RWPE2 (cell line): Measurements from ENCODE around the gene CHN2.

ENCODE experiments used
- ATAC-seq: fragments of 200-7000 bp; cut with Tn5 transposase; 3 replicates; pipeline ENCODE4 v1.9.1; 2021; ENCODE audit warnings: low read depth
- DNase-seq: peaks from one replicate; pipeline ENCODE4 v3.0.0-alpha.2; 2020; ENCODE audit warnings: low spot score
- H3K27ac ChIP-seq: fragments of 450-650 bp; 2 replicates; pipeline ENCODE4 v1.5.1; 2017; ENCODE audit warnings: mild to moderate bottlenecking; ENCODE audit not compliant: poor library complexity, severe bottlenecking
- H3K27me3 ChIP-seq: fragments of 250-450 bp; sonication (Bioruptor Pico); 2 replicates; pipeline ENCODE4 v1.5.1; 2021; ENCODE audit warnings: mild to moderate bottlenecking, moderate library complexity; ENCODE audit not compliant: insufficient read depth, poor library complexity, severe bottlenecking
- H3K36me3 ChIP-seq: fragments of 250-450 bp; sonication (Bioruptor Pico); 2 replicates; pipeline ENCODE4 v1.5.1; 2020; ENCODE audit warnings: low read depth, mild to moderate bottlenecking, moderate library complexity
- H3K4me1 ChIP-seq: fragments of 250-450 bp; sonication (Bioruptor Pico); 2 replicates; pipeline ENCODE4 v1.5.1; 2021; ENCODE audit warnings: mild to moderate bottlenecking, moderate library complexity; ENCODE audit not compliant: insufficient read depth, poor library complexity, severe bottlenecking
- H3K4me3 ChIP-seq: fragments of 250-450 bp; sonication (Bioruptor Pico); 2 replicates; pipeline ENCODE4 v1.5.1; 2021; ENCODE audit warnings: mild to moderate bottlenecking, moderate library complexity; ENCODE audit not compliant: severe bottlenecking
- H3K9me3 ChIP-seq: fragments of 250-450 bp; sonication (Bioruptor Pico); 2 replicates; pipeline ENCODE4 v1.5.1; 2021; ENCODE audit warnings: mild to moderate bottlenecking, moderate library complexity; ENCODE audit not compliant: severe bottlenecking
- CTCF ChIP-seq: fragments of 450-650 bp; IDR thresholded peaks from one replicate; pipeline ENCODE4 v1.5.1; 2017; ENCODE audit warnings: mild to moderate bottlenecking, moderate library complexity; ENCODE audit not compliant: poor library complexity, severe bottlenecking

CHN2 gene

GRCh38 chr7:29499932-29500331 is 305.4 kb downstream of the CHN2 start:
- ATAC-seq = no peak
- TF ChIP-seq CTCF = no peak
- H3K4me1 ChIP-seq = no peaks in the 10 kb centered on the region
- no peak overlapping the region for H3K4me3 ChIP-seq
- no peaks in the 10 kb centered on the region for H3K36me3 ChIP-seq
- DNase-seq = no peak
- H3K27me3 ChIP-seq = no peaks in the 10 kb centered on the region
- H3K27ac ChIP-seq = no peak overlapping the region
- H3K9me3 ChIP-seq = no peaks in the 10 kb centered on the region

- Histone ChIP-seq H3K4me1 (no peaks in the 10 kb centered on the region), H3K27me3 (no peaks in the 10 kb centered on the region), H3K36me3 (no peaks in the 10 kb centered on the region), H3K9me3 (no peaks in the 10 kb centered on the region), H3K4me3 (no peak overlapping the region), H3K27ac (no peak overlapping the region)
- no peak for DNase-seq
- no peak for ATAC-seq
- TF ChIP-seq CTCF = no peak
Observed at GRCh38 chr7:29500719-29501118, 306.1 kb downstream of the CHN2 start.

- no peak overlapping the region for H3K27ac ChIP-seq
- TF ChIP-seq CTCF = no peak
- no peak overlapping the region for H3K4me3 ChIP-seq
- DNase-seq (no peak), ATAC-seq (no peak)
- no peaks in the 10 kb centered on the region for H3K4me1 ChIP-seq
- no peaks in the 10 kb centered on the region for H3K9me3 ChIP-seq
- H3K36me3 ChIP-seq = no peaks in the 10 kb centered on the region
- H3K27me3 ChIP-seq = no peaks in the 10 kb centered on the region
Observed at GRCh38 chr7:29502133-29502532, 307.6 kb downstream of the CHN2 start.

- no peaks in the 10 kb centered on the region for H3K9me3 ChIP-seq
- ATAC-seq (no peak), DNase-seq (no peak)
- H3K4me1 ChIP-seq = no peaks in the 10 kb centered on the region
- H3K27me3 ChIP-seq = no peaks in the 10 kb centered on the region
- H3K27ac ChIP-seq = no peak overlapping the region
- H3K4me3 ChIP-seq = no peak overlapping the region
- TF ChIP-seq CTCF = no peak
- no peaks in the 10 kb centered on the region for H3K36me3 ChIP-seq
Observed at GRCh38 chr7:29505931-29506330, 311.4 kb downstream of the CHN2 start.

- no peaks in the 10 kb centered on the region for H3K9me3 ChIP-seq
- no peaks in the 10 kb centered on the region for H3K27me3 ChIP-seq
- H3K27ac ChIP-seq = no peak overlapping the region
- H3K4me3 ChIP-seq = no peak overlapping the region
- H3K4me1 ChIP-seq = no peaks in the 10 kb centered on the region
- no peaks in the 10 kb centered on the region for H3K36me3 ChIP-seq
- TF ChIP-seq CTCF = no peak
- ATAC-seq (no peak), DNase-seq (no peak)
Observed at GRCh38 chr7:29508608-29509007, 314.0 kb downstream of the CHN2 start.
